Right lobe of liver (tissue), 6 donors: Measurements from ENCODE around the gene C1orf116. TPM values are rescaled to one million over a fixed set of nuclear protein-coding genes. Genes with fewer than 3 reads are reported as not detected.

Source experiments
- ATAC-seq, 4 donors: fragments of 200-7000 bp; cut with Tn5 transposase; one replicate each; pipeline ENCODE4 v1.9.1; 2020; ENCODE audit warnings: mild to moderate bottlenecking in 4 of 4, moderate library complexity in 4 of 4
- DNase-seq, 3 donors: peaks; one replicate each; pipeline ENCODE4 v3.0.0-alpha.2; 2020
- H3K27ac ChIP-seq, 3 donors: fragments of 200-600 bp; one replicate each; pipeline ENCODE4 v1.8.0; 2022
- H3K27me3 ChIP-seq, 2 donors: fragments of 200-600 bp; one replicate each; pipeline ENCODE4 v1.8.0; 2022
- H3K36me3 ChIP-seq, 4 donors: fragments of 200-600 bp; sonication (generic) in 1 of 4; one replicate each; pipeline versions ENCODE4 v1.5.1 to v1.8.0; 2017 to 2022; ENCODE audit warnings: control low read depth in 1 of 4
- H3K4me1 ChIP-seq, 4 donors: fragments of 200-600 bp; sonication (generic) in 1 of 4; one replicate each; pipeline versions ENCODE4 v1.5.1 to v1.8.0; 2017 to 2022; ENCODE audit warnings: control low read depth in 1 of 4
- H3K4me3 ChIP-seq, 3 donors: fragments of 200-600 bp; one replicate each; pipeline ENCODE4 v1.8.0; 2022
- H3K9me3 ChIP-seq, 4 donors: fragments of 200-600 bp; sonication (generic) in 1 of 4; one replicate each; pipeline versions ENCODE4 v1.5.1 to v1.8.0; 2017 to 2022; ENCODE audit warnings: control low read depth in 1 of 4
- CTCF ChIP-seq, 4 donors: fragments of 200-600 bp in 3 of 4; fragments of 450-650 bp in 1 of 4; IDR thresholded peaks; one replicate each; pipeline versions ENCODE4 v1.5.1 to v1.8.0; 2016 to 2022; ENCODE audit warnings: antibody characterized with exemption in 4 of 4, mild to moderate bottlenecking in 2 of 4
- POLR2A ChIP-seq: fragments of 450-650 bp; IDR thresholded peaks from one replicate; pipeline ENCODE4 v1.6.1; 2017; ENCODE audit warnings: antibody characterized with exemption, mild to moderate bottlenecking
- WGBS: methylation state at CpG from one replicate; pipeline ENCODE4 v1.1.6; 2018; ENCODE audit warnings: low coverage, low lambda C conversion rate; ENCODE audit not compliant: insufficient coverage; ENCODE audit errors: missing lambda C conversion rate; 5-methylcytosine and 5-hydroxymethylcytosine counted together
- intact Hi-C, 2 donors: fragments of 100-400 bp; cut with DNase I; formaldehyde crosslinking; loops; one replicate each; pipeline versions ENCODE4 v1.11.2 to v1.14.1; 2022
- total RNA-seq, 6 experiments: library from RNA; depleted of rRNA in 2 of 6; stranded (reverse); fragments of >200 nt in 2 of 6; fragmentation: NEBNext Ultra II Directional in 3 of 6; extraction: Animal tissue kit (Norgen Biotek cat#: 25700) in 3 of 6; gene quantifications; one replicate each; pipeline versions ENCODE4 v1.1.0 to v1.2.4, GENCODE V29; 2016 to 2023
- donor health status: DM: no; HTN: yes; CAD: no.
- donor health status: DM: no; HTN: no; CAD: no.
- donor health status: DM: no; HTN: no; CAD: no.
- donor health status: DM: no; HTN: yes; CAD: no.
- donor health status: DM: no; HTN: yes; CAD: no.

C1orf116 gene
- total RNA-seq, 6 experiments from 2014 or later = 0.27 to 0.68 (median 0.37) TPM

GRCh38 chr1:207004931-207005830, 27.4 kb downstream of the C1orf116 start:
- H3K27me3 ChIP-seq = no peaks in the 10 kb centered on the region
- DNase-seq = peak in 2 of 3 donors; percentile 44 to 63
- peaks cover 0 to 18% (median 6%) of the 10 kb centered on the region in 4 donors for H3K4me1 ChIP-seq
- no peaks in the 10 kb centered on the region for H3K9me3 ChIP-seq
- ATAC-seq = peak; percentile 75 to 91 (median 84)
- TF ChIP-seq CTCF (IDR thresholded peaks at IDR 0.05) = peak; percentile 49 to 65 (median 54)
- no peak for TF ChIP-seq POLR2A
- no peaks in the 10 kb centered on the region for H3K36me3 ChIP-seq
- intact Hi-C loops = no loop called here
- peak overlapping the region in 2 of 3 donors; percentile 5 to 70 for H3K27ac ChIP-seq
- no peak overlapping the region for H3K4me3 ChIP-seq
- 26% methylated on average over 9 of the region's 9 CpGs for WGBS

GRCh38 chr1:207003210-207003609, 29.3 kb downstream of the C1orf116 start:
- no peak overlapping the region for H3K27ac ChIP-seq
- 88% methylated on average over 4 of the region's 4 CpGs for WGBS
- ATAC-seq (no peak), DNase-seq (no peak)
- H3K9me3 ChIP-seq = no peaks in the 10 kb centered on the region
- TF ChIP-seq CTCF (IDR thresholded peaks at IDR 0.05) = no peak
- no peak for TF ChIP-seq POLR2A
- intact Hi-C loops = no loop called here
- H3K27me3 ChIP-seq = no peaks in the 10 kb centered on the region
- H3K36me3 ChIP-seq = no peaks in the 10 kb centered on the region
- no peak overlapping the region for H3K4me3 ChIP-seq
- peaks cover 0 to 18% (median 6%) of the 10 kb centered on the region in 4 donors for H3K4me1 ChIP-seq

- Histone ChIP-seq H3K4me3 (no peak overlapping the region), H3K4me1 (peaks cover 0 to 18% (median 6%) of the 10 kb centered on the region in 4 donors), H3K9me3 (no peaks in the 10 kb centered on the region), H3K27ac (no peak overlapping the region), H3K36me3 (no peaks in the 10 kb centered on the region), H3K27me3 (no peaks in the 10 kb centered on the region)
- no CpG with 5 or more reads among the region's 1 CpG for WGBS
- DNase-seq (peak in 1 of 3 donors; percentile 36), ATAC-seq (peak; percentile 20 to 55 (median 32))
- TF ChIP-seq CTCF (IDR thresholded peaks at IDR 0.05) = no peak
- TF ChIP-seq POLR2A = no peak
- intact Hi-C loops = no loop called here
Observed at GRCh38 chr1:207002724-207003146, 29.8 kb downstream of the C1orf116 start.

- intact Hi-C loops = no loop called here
- Histone ChIP-seq H3K4me3 (no peak overlapping the region), H3K27ac (no peak overlapping the region), H3K27me3 (no peaks in the 10 kb centered on the region), H3K4me1 (peaks cover 0 to 18% (median 6%) of the 10 kb centered on the region in 4 donors), H3K9me3 (no peaks in the 10 kb centered on the region), H3K36me3 (no peaks in the 10 kb centered on the region)
- 90% methylated on average over 5 of the region's 5 CpGs for WGBS
- ATAC-seq = no peak
- DNase-seq = no peak
- TF ChIP-seq CTCF (IDR thresholded peaks at IDR 0.05) (no peak), POLR2A (no peak)
Observed at GRCh38 chr1:207001492-207002245, 30.9 kb downstream of the C1orf116 start.
